Measurements from ENCODE around the gene OXCT1.

DNA sequence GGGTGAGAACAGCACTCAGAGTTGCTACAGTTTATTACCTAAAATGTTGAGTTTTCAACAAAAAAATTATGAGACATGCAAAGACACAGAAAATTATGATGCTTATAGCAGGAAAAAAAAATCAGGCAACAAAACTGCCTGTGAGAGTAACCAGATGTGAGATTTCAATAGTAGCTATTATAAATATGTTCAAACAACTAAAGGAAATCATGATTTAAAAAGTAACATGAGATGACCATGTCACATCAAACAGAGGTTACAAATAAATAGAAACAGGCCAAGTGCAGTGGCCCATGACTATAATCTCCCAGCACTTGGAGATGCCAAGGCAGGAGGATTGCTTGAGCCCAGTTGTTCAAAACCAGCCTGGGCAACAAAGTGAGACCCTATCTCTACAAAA is 21.8 kb upstream of the OXCT1 start:
- TF ChIP-seq, protein P1, sequence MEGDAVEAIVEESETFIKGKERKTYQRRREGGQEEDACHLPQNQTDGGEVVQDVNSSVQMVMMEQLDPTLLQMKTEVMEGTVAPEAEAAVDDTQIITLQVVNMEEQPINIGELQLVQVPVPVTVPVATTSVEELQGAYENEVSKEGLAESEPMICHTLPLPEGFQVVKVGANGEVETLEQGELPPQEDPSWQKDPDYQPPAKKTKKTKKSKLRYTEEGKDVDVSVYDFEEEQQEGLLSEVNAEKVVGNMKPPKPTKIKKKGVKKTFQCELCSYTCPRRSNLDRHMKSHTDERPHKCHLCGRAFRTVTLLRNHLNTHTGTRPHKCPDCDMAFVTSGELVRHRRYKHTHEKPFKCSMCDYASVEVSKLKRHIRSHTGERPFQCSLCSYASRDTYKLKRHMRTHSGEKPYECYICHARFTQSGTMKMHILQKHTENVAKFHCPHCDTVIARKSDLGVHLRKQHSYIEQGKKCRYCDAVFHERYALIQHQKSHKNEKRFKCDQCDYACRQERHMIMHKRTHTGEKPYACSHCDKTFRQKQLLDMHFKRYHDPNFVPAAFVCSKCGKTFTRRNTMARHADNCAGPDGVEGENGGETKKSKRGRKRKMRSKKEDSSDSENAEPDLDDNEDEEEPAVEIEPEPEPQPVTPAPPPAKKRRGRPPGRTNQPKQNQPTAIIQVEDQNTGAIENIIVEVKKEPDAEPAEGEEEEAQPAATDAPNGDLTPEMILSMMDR (IDR thresholded peaks at IDR 0.05) = no peak
- TF ChIP-seq EZH2phosphoT487 (IDR thresholded peaks at IDR 0.05) = no peak
